ENCODE data around the gene POLR2J. TPM values are rescaled to one million over a fixed set of nuclear protein-coding genes. Genes with fewer than 3 reads are reported as not detected.

POLR2J gene
- total and polyA plus RNA-seq, 2 experiments from 2014 or later = 32.2 to 167 TPM

- no peak overlapping the region for H3K27ac ChIP-seq (ENCODE audit: low read depth)
- ATAC-seq = no peak
Measured at GRCh38 chr7:102449136-102449535, 29.6 kb downstream of the POLR2J start.

More at GRCh38 chr7:102449136-102449535, 29.6 kb downstream of the POLR2J start:
- TF ChIP-seq POLR2AphosphoS5 (IDR thresholded peaks at IDR 0.05; ENCODE audit: low read depth) = no peak
- no peak for TF ChIP-seq ETS1 (IDR thresholded peaks at IDR 0.05)
- TF ChIP-seq CTCF (conservative IDR thresholded peaks at IDR 0.05; ENCODE audit: low read depth in 2 of 2) = no peak
- no peak for TF ChIP-seq EZH2phosphoT487 (IDR thresholded peaks at IDR 0.05; ENCODE audit: unreplicated experiment)
- TF ChIP-seq CREB1 (CRISPR knock-in tag; IDR thresholded peaks at IDR 0.05; ENCODE audit: low read depth) = no peak
- no peak for TF ChIP-seq ZNF114 (CRISPR knock-in tag; IDR thresholded peaks at IDR 0.05)
- TF ChIP-seq REST (IDR thresholded peaks at IDR 0.05; ENCODE audit: unreplicated experiment) = no peak
- TF ChIP-seq JUNB (IDR thresholded peaks at IDR 0.05; ENCODE audit: unreplicated experiment) = no peak
- no peak for TF ChIP-seq STAT1 (IDR thresholded peaks at IDR 0.05; ENCODE audit: unreplicated experiment)
- no peak for TF ChIP-seq ZNF462 (CRISPR knock-in tag; IDR thresholded peaks at IDR 0.05)
- no peak for TF ChIP-seq ZNF331 (CRISPR knock-in tag; IDR thresholded peaks at IDR 0.05; ENCODE audit: low read depth)
- no peak for TF ChIP-seq NANOG (IDR thresholded peaks at IDR 0.05; ENCODE audit: borderline replicate concordance)
- no peak for TF ChIP-seq EZH2 (IDR thresholded peaks at IDR 0.05; ENCODE audit: low read depth, unreplicated experiment)
- Histone ChIP-seq H2AFZ (no peak overlapping the region), H3K27me3 (ENCODE audit: insufficient read depth) (no peaks in the 10 kb centered on the region), H3K4me3 (no peak overlapping the region), H3F3A (replicated peaks; ENCODE audit: low read depth) (0 out of 2 replicates have a peak, but pooled peaks cover 3% of the 10 kb centered on the region), H3K4me1 (ENCODE audit: insufficient read depth) (no peaks in the 10 kb centered on the region), H3K79me2 (replicated peaks; ENCODE audit: insufficient read depth) (no peaks in the 10 kb centered on the region), H3K9me2 (ENCODE audit: insufficient read depth) (no peaks in the 10 kb centered on the region), H3K4me2 (no peak overlapping the region), H4K20me1 (replicated peaks; ENCODE audit: insufficient read depth) (no peaks in the 10 kb centered on the region; the same call in 1 of the 2 replicates), H3K36me3 (ENCODE audit: insufficient read depth) (no peaks in the 10 kb centered on the region)
- no peaks in the 10 kb centered on the region for H3K9me3 Mint-ChIP-seq
- no peak for DNase-seq (ENCODE audit: low spot score)
- no peak overlapping the region for H3K27ac Mint-ChIP-seq
- H3K4me3 Mint-ChIP-seq = no peak overlapping the region
- H3K4me1 Mint-ChIP-seq = peaks cover 4% of the 10 kb centered on the region; the same call in 1 of the 3 replicates
- peaks cover 5% of the 10 kb centered on the region for H3K27me3 Mint-ChIP-seq (ENCODE audit: insufficient read depth, low read depth, poor library complexity)
- H3K36me3 Mint-ChIP-seq (ENCODE audit: low read depth) = peaks cover 3% of the 10 kb centered on the region; the same call in 2 of the 3 replicates
